HEK293 (cell line): ENCODE measurements around the gene CEP43.

ENCODE experiments used
- CTCF ChIA-PET: fragments of 350-600 bp; formaldehyde crosslinking; extraction: SDS; loops from one replicate; lab custom pipeline; 2021; ENCODE audit warnings: antibody characterized with exemption; lab: Yijun Ruan, JAX
- POLR2A ChIA-PET: fragments of 300-600 bp; formaldehyde crosslinking; extraction: SDS; loops from one replicate; lab custom pipeline; 2020; ENCODE audit warnings: antibody characterized with exemption, inconsistent platforms; lab: Yijun Ruan, JAX
- H3K27ac ChIP-seq: fragments of 200-500 bp; sonication (Bioruptor generic); 2 replicates; pipeline ENCODE4 v1.5.1; 2014; ENCODE audit warnings: low read depth, low read length, control low read depth, inconsistent platforms; ENCODE audit errors: extremely low read depth
- H3K36me3 ChIP-seq, 2 experiments: fragments of 200-500 bp in 1 of 2; sonication (Bioruptor generic) in 1 of 2; 1 replicate in 1 of 2; 2 replicates in 1 of 2; pipeline ENCODE4 v1.5.1; 2014 to 2017; ENCODE audit warnings: inconsistent platforms in 2 of 2, low read length in 2 of 2; ENCODE audit not compliant: control insufficient read depth in 2 of 2, insufficient read depth in 1 of 2
- H3K4me1 ChIP-seq: fragments of 200-500 bp; sonication (Bioruptor generic); 2 replicates; pipeline ENCODE4 v1.5.1; 2014; ENCODE audit warnings: mild to moderate bottlenecking, low read length, inconsistent platforms; ENCODE audit not compliant: control insufficient read depth, insufficient read depth
- H3K4me3 ChIP-seq: 2 replicates; pipeline ENCODE4 v1.5.1; 2011; ENCODE audit warnings: low read depth, mild to moderate bottlenecking, control low read depth, low read length, moderate library complexity
- H3K9me3 ChIP-seq: fragments of 200-500 bp; sonication (Bioruptor generic); 2 replicates; pipeline ENCODE4 v1.5.1; 2014; ENCODE audit warnings: low read depth, low read length, inconsistent platforms; ENCODE audit not compliant: control insufficient read depth, insufficient read depth
- CTCF ChIP-seq: fragments of 450-650 bp; formaldehyde crosslinking; IDR thresholded peaks from 2 replicates; pipeline ENCODE4 v1.5.1; 2016; ENCODE audit warnings: missing biosample characterization, missing genetic modification characterization
- FEZF1 ChIP-seq: fragments of 450-650 bp; formaldehyde crosslinking; IDR thresholded peaks from 2 replicates; pipeline ENCODE4 v1.5.1; 2016; ENCODE audit warnings: missing biosample characterization, missing genetic modification characterization
- HOXD13 ChIP-seq: sonication (generic); formaldehyde crosslinking; IDR thresholded peaks from 2 replicates; pipeline ENCODE4 v1.8.0; 2022; ENCODE audit warnings: missing genetic modification reagents, borderline replicate concordance
- KLF10 ChIP-seq: fragments of 450-650 bp; IDR thresholded peaks from 2 replicates; pipeline ENCODE4 v1.5.1; 2018; ENCODE audit warnings: missing biosample characterization, mild to moderate bottlenecking, missing genetic modification characterization
- PRDM1 ChIP-seq: fragments of 450-650 bp; formaldehyde crosslinking; IDR thresholded peaks from 2 replicates; pipeline ENCODE4; 2016; ENCODE audit warnings: missing biosample characterization, missing genetic modification characterization
- SETDB1 ChIP-seq: IDR thresholded peaks from one replicate; pipeline ENCODE4 v1.6.1; 2017; ENCODE audit warnings: mild to moderate bottlenecking, low read length, moderate library complexity, mixed read lengths; ENCODE audit not compliant: insufficient read length
- ZBTB17 ChIP-seq: fragments of 450-650 bp; formaldehyde crosslinking; IDR thresholded peaks from 2 replicates; pipeline ENCODE4 v1.5.1; 2016; ENCODE audit warnings: missing biosample characterization, missing genetic modification characterization
- ZBTB8A ChIP-seq: fragments of 450-650 bp; formaldehyde crosslinking; IDR thresholded peaks from 2 replicates; pipeline ENCODE4 v1.5.1; 2016; ENCODE audit warnings: missing biosample characterization, missing genetic modification characterization
- ZFHX2 ChIP-seq: fragments of 450-650 bp; formaldehyde crosslinking; conservative IDR thresholded peaks from 2 replicates; pipeline ENCODE4 v1.5.1; 2016; ENCODE audit warnings: missing biosample characterization, missing genetic modification characterization
- ZNF112 ChIP-seq: fragments of 450-650 bp; formaldehyde crosslinking; IDR thresholded peaks from 2 replicates; pipeline ENCODE4 v1.5.0; 2017; ENCODE audit warnings: missing biosample characterization, missing genetic modification characterization
- ZNF133 ChIP-seq: fragments of 450-650 bp; formaldehyde crosslinking; IDR thresholded peaks from 2 replicates; pipeline ENCODE4 v1.5.1; 2016; ENCODE audit warnings: missing biosample characterization, missing genetic modification characterization
- ZNF2 ChIP-seq: fragments of 450-650 bp; formaldehyde crosslinking; IDR thresholded peaks from 2 replicates; pipeline ENCODE4 v1.5.1; 2016; ENCODE audit warnings: missing biosample characterization, missing genetic modification characterization
- ZNF202 ChIP-seq: fragments of 450-650 bp; formaldehyde crosslinking; IDR thresholded peaks from 2 replicates; pipeline ENCODE4 v1.5.1; 2016; ENCODE audit warnings: missing biosample characterization, missing genetic modification characterization, borderline replicate concordance
- ZNF214 ChIP-seq: fragments of 450-650 bp; formaldehyde crosslinking; IDR thresholded peaks from 2 replicates; pipeline ENCODE4 v1.5.1; 2017; ENCODE audit warnings: missing biosample characterization, mild to moderate bottlenecking, missing genetic modification characterization, borderline replicate concordance
- ZNF24 ChIP-seq: fragments of 450-650 bp; formaldehyde crosslinking; IDR thresholded peaks from 2 replicates; pipeline ENCODE4 v1.5.1; 2016; ENCODE audit warnings: missing biosample characterization, missing genetic modification characterization
- ZNF324 ChIP-seq: fragments of 450-650 bp; formaldehyde crosslinking; IDR thresholded peaks from 2 replicates; pipeline ENCODE4 v1.5.1; 2016; ENCODE audit warnings: missing biosample characterization, missing genetic modification characterization
- ZNF354C ChIP-seq: fragments of 450-650 bp; formaldehyde crosslinking; IDR thresholded peaks from 2 replicates; pipeline ENCODE4 v1.5.1; 2016; ENCODE audit warnings: missing biosample characterization, missing genetic modification characterization, low read depth, borderline replicate concordance
- ZNF394 ChIP-seq: fragments of 450-650 bp; formaldehyde crosslinking; IDR thresholded peaks from 2 replicates; pipeline ENCODE4 v1.5.1; 2016; ENCODE audit warnings: missing biosample characterization, missing genetic modification characterization, mild to moderate bottlenecking, moderate library complexity, borderline replicate concordance
- ZNF549 ChIP-seq: fragments of 450-650 bp; IDR thresholded peaks from 2 replicates; pipeline ENCODE4 v1.5.1; 2018; ENCODE audit warnings: missing biosample characterization, missing genetic modification characterization, mild to moderate bottlenecking, inconsistent platforms, moderate library complexity
- ZNF558 ChIP-seq: fragments of 450-650 bp; formaldehyde crosslinking; IDR thresholded peaks from 2 replicates; pipeline ENCODE4 v1.5.1; 2016; ENCODE audit warnings: missing biosample characterization, missing genetic modification characterization
- ZNF560 ChIP-seq: fragments of 450-650 bp; formaldehyde crosslinking; IDR thresholded peaks from 2 replicates; pipeline ENCODE4 v1.5.1; 2017; ENCODE audit warnings: missing biosample characterization, missing genetic modification characterization, borderline replicate concordance
- ZNF621 ChIP-seq: fragments of 450-650 bp; formaldehyde crosslinking; IDR thresholded peaks from 2 replicates; pipeline ENCODE4 v1.5.1; 2017; ENCODE audit warnings: missing biosample characterization, missing genetic modification characterization
- ZNF654 ChIP-seq: fragments of 450-650 bp; formaldehyde crosslinking; IDR thresholded peaks from 2 replicates; pipeline ENCODE4 v1.5.1; 2016; ENCODE audit warnings: low read depth, missing biosample characterization, missing genetic modification characterization
- ZNF707 ChIP-seq: fragments of 450-650 bp; formaldehyde crosslinking; IDR thresholded peaks from 2 replicates; pipeline ENCODE4 v1.5.1; 2016; ENCODE audit warnings: missing biosample characterization, missing genetic modification characterization
- ZSCAN18 ChIP-seq: fragments of 450-650 bp; formaldehyde crosslinking; IDR thresholded peaks from 2 replicates; pipeline ENCODE4 v1.5.1; 2016; ENCODE audit warnings: missing biosample characterization, missing genetic modification characterization
- TF ChIP-seq, protein P1 (sequence below): fragments of 450-650 bp; formaldehyde crosslinking; IDR thresholded peaks from 2 replicates; pipeline ENCODE4 v1.5.1; 2016; ENCODE audit warnings: missing biosample characterization, missing genetic modification characterization, low read depth
- TF ChIP-seq, protein P2 (sequence below): fragments of 450-650 bp; formaldehyde crosslinking; IDR thresholded peaks from 2 replicates; pipeline ENCODE4; 2016; ENCODE audit warnings: missing biosample characterization, missing genetic modification characterization

CEP43 gene

DNA sequence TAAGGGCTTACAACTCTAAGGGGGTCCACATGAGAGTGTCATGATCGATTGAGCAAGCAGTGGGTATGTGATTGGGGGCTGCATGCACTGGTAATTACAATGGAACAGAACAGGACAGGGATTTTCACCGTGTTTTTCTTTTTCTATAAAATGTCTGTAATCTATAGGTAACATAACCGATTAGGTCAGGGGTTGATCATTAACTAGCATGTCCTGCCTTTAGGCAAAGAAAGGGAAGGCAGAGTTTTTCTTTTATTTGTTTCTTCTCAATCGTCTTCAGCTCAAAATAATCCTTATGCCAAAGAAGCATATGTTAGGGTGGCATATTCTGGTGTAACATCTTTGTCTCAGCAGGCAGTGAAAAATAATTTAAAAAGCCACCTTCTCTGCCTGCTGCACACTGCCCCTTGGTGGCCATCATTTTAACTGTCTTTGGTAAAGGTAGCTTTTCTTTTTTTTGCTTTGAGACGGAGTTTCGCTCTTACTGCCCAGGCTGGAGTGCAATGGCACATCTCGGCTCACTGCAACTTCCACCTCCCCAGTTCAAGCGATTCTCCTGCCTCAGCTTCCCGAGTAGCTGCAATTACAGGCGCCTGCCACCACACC lies 9.7 kb upstream of the CEP43 start:
- CTCF ChIA-PET: interaction anchor here (0.6 to 3.0 kb wide), 29 partner anchors 9 to 891 kb away, joined by 3 to 33 read pairs (median 4); partner anchors contain the start of genes CEP43 and RNASET2
- TF ChIP-seq CTCF (tag by site-specific recombination): 0 out of 2 replicates have a peak, but pooled peaks have one; percentile 20
- 0 out of 2 replicates have a peak, but pooled peaks have one; percentile 10 for TF ChIP-seq ZNF654 (tag by site-specific recombination)
- TF ChIP-seq ZNF202 (tag by site-specific recombination): no peak
- no peak for TF ChIP-seq FEZF1 (tag by site-specific recombination)
- TF ChIP-seq, protein P1, sequence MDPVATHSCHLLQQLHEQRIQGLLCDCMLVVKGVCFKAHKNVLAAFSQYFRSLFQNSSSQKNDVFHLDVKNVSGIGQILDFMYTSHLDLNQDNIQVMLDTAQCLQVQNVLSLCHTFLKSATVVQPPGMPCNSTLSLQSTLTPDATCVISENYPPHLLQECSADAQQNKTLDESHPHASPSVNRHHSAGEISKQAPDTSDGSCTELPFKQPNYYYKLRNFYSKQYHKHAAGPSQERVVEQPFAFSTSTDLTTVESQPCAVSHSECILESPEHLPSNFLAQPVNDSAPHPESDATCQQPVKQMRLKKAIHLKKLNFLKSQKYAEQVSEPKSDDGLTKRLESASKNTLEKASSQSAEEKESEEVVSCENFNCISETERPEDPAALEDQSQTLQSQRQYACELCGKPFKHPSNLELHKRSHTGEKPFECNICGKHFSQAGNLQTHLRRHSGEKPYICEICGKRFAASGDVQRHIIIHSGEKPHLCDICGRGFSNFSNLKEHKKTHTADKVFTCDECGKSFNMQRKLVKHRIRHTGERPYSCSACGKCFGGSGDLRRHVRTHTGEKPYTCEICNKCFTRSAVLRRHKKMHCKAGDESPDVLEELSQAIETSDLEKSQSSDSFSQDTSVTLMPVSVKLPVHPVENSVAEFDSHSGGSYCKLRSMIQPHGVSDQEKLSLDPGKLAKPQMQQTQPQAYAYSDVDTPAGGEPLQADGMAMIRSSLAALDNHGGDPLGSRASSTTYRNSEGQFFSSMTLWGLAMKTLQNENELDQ (tag by site-specific recombination): no peak
- TF ChIP-seq ZNF324 (tag by site-specific recombination): no peak
- TF ChIP-seq ZNF560 (tag by site-specific recombination): no peak
- TF ChIP-seq ZNF558 (tag by site-specific recombination): no peak
- no peak for TF ChIP-seq HOXD13 (CRISPR knock-in tag)
- TF ChIP-seq PRDM1 (tag by site-specific recombination): no peak
- TF ChIP-seq ZSCAN18: no peak
- TF ChIP-seq KLF10 (tag by site-specific recombination): no peak
- TF ChIP-seq, protein P2, sequence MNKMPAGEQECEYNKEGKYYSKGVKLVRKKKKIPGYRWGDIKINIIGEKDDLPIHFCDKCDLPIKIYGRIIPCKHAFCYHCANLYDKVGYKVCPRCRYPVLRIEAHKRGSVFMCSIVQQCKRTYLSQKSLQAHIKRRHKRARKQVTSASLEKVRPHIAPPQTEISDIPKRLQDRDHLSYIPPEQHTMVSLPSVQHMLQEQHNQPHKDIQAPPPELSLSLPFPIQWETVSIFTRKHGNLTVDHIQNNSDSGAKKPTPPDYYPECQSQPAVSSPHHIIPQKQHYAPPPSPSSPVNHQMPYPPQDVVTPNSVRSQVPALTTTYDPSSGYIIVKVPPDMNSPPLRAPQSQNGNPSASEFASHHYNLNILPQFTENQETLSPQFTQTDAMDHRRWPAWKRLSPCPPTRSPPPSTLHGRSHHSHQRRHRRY (tag by site-specific recombination): no peak
- TF ChIP-seq ZNF394 (tag by site-specific recombination): no peak
- TF ChIP-seq ZNF214 (tag by site-specific recombination): no peak
- no peaks in the 10 kb centered on the region for H3K4me1 ChIP-seq
- POLR2A ChIA-PET: interaction anchor here (0.8 to 2.6 kb wide), 2 partner anchors 9 to 33 kb away, joined by 3 to 29 read pairs; partner anchors contain the start of genes CEP43 and RNASET2
- H3K9me3 ChIP-seq: no peaks in the 10 kb centered on the region
- no peak overlapping the region for H3K27ac ChIP-seq
- no peak overlapping the region for H3K4me3 ChIP-seq
- H3K36me3 ChIP-seq: peaks cover 0 to 32% of the 10 kb centered on the region in 2 experiments; a peak in 2 of 3 replicates

- peaks cover 5% of the 10 kb centered on the region for H3K4me1 ChIP-seq
- no peak overlapping the region for H3K4me3 ChIP-seq
- peaks cover 0 to 49% of the 10 kb centered on the region in 2 experiments; a peak in 1 of 3 replicates for H3K36me3 ChIP-seq
- CTCF ChIA-PET: interaction anchor here (0.6 to 1.2 kb wide), 6 partner anchors 8 to 419 kb away, joined by 3 to 4 read pairs (median 4); partner anchors contain the start of gene RNASET2
- no peak overlapping the region for H3K27ac ChIP-seq
- POLR2A ChIA-PET: no interaction called here
- TF ChIP-seq KLF10 (tag by site-specific recombination) (no peak), ZNF24 (no peak), ZNF2 (tag by site-specific recombination) (no peak), ZNF621 (no peak), ZNF133 (tag by site-specific recombination) (no peak), ZBTB17 (tag by site-specific recombination) (no peak), ZNF707 (tag by site-specific recombination) (no peak), SETDB1 (no peak), ZBTB8A (tag by site-specific recombination) (no peak), FEZF1 (tag by site-specific recombination) (no peak), ZNF354C (no peak), ZNF112 (tag by site-specific recombination) (no peak), ZFHX2 (no peak), ZNF549 (tag by site-specific recombination) (no peak)
- H3K9me3 ChIP-seq: no peaks in the 10 kb centered on the region
These were observed 2.8 kb upstream of the CEP43 start for GRCh38 chr6:166996406-166996805.
